C4-2B (cell line): Measurements from ENCODE around the gene TCF12.

Source experiments
- H3K27ac ChIP-seq: fragments of 450-650 bp; 2 replicates; pipeline ENCODE4 v1.5.1; 2017
- CTCF ChIP-seq: fragments of 450-650 bp; conservative IDR thresholded peaks from 2 replicates; pipeline ENCODE4 v1.5.1; 2017; ENCODE audit warnings: mild to moderate bottlenecking
- ZFX ChIP-seq: fragments of 450-650 bp; IDR thresholded peaks from 2 replicates; pipeline ENCODE4 v1.6.1; 2017

TCF12 gene

GRCh38 chr15:57122080-57122840 lies 203.8 kb downstream of the TCF12 start:
- no peak overlapping the region for H3K27ac ChIP-seq
- TF ChIP-seq CTCF: no peak
- TF ChIP-seq ZFX: no peak

DNA sequence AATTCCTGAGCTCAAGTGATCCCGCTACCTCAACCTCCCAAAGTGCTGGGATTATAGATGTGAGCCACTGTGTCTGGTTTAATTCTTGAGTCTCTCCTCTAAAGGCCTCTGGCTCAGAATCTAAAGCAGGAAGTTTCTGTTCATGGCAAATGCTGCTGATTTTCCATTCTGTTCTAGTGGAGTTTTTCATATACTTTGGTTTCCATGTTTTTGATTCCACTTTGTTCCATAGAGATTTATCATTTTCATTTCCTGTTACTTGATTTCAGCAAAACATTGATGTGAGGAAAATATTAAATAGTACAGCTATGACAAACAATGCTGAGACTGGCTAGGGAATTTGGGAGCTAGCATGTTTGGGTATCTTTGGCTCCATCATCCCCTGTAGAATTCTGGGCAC lies 205.6 kb downstream of the TCF12 start:
- no peak for TF ChIP-seq ZFX
- H3K27ac ChIP-seq: no peak overlapping the region

- TF ChIP-seq ZFX: no peak
- TF ChIP-seq CTCF: no peak
- H3K27ac ChIP-seq: no peak overlapping the region
Measured at GRCh38 chr15:57129064-57129463, 210.6 kb downstream of the TCF12 start.

DNA sequence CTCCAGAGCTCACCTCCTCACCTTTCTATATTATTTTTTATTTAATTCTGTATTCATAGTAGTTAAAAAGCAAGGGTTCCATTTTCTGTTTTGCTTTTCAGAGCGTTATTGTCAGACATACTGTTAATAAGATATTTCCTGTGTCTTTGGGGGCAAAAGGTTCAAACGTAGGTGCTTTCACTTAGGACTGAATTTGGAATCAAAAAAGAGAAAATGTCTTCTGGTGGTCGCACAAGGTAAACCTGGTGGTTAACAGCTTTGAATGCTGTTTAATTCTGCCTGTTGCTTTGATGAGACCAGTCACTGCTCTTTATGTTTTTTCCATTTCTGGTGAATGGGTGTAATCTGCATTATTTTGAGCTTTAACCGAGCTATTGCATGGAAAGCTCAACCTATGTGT lies 212.5 kb downstream of the TCF12 start:
- no peak for TF ChIP-seq ZFX
- no peak for TF ChIP-seq CTCF
- H3K27ac ChIP-seq: no peak overlapping the region

DNA sequence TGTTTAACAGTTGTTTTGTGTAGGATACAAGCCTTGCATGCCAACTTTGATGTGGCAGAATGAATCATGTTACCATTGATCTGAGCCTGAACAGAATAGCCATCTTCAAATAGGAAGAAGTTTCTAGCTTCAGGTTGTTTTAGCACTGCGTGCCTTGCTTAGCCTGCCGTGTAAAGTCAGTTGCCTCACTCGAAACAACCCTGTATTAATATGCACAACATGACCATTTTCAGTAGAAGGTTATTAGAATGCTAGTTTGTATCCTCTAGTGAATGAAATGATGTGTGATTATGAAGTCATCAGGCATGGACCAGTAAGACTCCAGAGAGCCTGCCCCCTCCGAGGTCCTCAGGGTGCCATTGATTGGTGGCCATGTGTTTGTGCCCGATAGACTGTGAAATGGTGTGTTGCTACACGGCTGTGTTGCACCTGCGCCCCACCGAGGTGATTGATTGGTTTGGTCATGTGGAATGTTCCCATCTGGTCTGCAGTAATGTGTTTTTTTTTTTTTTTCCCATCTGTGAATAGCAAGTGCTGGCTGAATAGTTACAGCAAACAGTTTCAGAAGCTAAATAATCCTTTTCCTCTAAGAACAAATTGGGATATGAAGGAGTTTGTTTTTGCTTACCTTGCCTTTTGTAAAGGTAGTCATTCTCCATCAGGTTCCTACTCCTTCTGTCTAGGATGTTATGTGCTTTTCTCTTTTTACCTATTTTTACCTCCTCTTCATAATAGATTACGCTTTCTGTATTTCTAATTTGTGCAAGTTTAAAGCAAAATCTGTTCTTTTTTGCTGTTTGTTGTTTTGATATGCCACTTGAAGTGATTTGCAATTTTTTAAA lies 214.9 kb downstream of the TCF12 start:
- TF ChIP-seq ZFX: no peak
- no peak for TF ChIP-seq CTCF
- no peak overlapping the region for H3K27ac ChIP-seq

DNA sequence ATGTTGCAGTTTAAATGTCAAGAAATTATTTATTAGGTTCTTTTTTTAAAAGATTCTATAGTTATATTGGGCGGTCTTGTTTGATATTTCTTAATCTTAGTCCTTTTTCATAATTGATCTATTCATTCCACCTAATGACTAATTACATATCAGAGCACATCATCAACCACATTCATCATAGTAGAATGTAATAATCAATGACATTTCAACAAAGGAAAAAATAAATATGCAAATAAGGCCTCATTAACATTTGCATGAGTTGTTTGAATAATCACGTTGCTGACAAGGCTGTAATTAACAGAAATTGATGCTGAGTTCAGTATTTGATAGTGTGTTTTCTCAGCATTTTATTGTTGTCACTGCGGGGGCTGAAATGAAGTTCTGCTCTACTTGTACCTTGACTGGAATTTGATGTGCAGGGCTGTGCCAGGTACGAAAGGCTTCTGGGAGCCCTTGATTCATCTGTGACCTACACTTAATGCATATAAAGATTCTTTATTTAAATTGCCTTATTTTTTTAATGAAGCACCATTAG lies 215.7 kb downstream of the TCF12 start:
- TF ChIP-seq CTCF (no peak), ZFX (no peak)

DNA sequence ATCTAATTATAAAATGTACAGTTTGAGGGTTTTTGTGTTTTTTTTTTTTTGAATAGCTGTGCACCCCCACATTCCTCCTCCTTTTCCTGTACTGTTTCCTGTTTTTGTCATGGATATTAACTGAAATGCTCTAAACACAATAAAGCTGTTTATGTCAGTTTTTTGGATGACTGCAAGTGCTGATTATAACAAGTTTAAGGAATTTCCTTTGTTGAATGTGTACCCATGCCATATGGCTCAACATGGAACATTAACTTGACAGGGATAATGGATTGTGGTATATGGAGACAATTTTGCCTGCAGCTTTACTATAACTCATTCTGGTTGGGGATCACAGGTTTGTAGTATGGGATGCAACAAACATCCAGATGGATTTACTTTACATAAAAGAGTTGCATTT lies 216.4 kb downstream of the TCF12 start:
- TF ChIP-seq CTCF (no peak), ZFX (no peak)
- no peak overlapping the region for H3K27ac ChIP-seq

More for the DNA sequence above, 215.7 kb downstream of the TCF12 start:
- no peak overlapping the region for H3K27ac ChIP-seq
